Neutrophil (primary cell): ENCODE measurements around the gene PROK1.

Source experiments
- H3K27ac ChIP-seq: fragments of 200-600 bp; sonication (generic); 2 replicates; pipeline ENCODE4 v1.5.1; 2016; ENCODE audit warnings: mild to moderate bottlenecking, moderate library complexity
- H3K27me3 ChIP-seq: fragments of 200-600 bp; sonication (generic); 2 replicates; pipeline ENCODE4 v1.6.0; 2016; ENCODE audit warnings: mild to moderate bottlenecking
- H3K36me3 ChIP-seq: fragments of 200-600 bp; sonication (generic); 2 replicates; pipeline ENCODE4 v1.5.1; 2017
- H3K4me1 ChIP-seq, 2 experiments: fragments of 200-600 bp in 1 of 2; sonication (generic) in 1 of 2; 1 replicate in 1 of 2; 2 replicates in 1 of 2; pipeline versions ENCODE4 v1.5.1 to v1.6.1; 2013 to 2016; ENCODE audit warnings: low read depth in 1 of 2, low read length in 1 of 2, mild to moderate bottlenecking in 1 of 2, moderate library complexity in 1 of 2; ENCODE audit not compliant: control insufficient read depth in 1 of 2, insufficient read depth in 1 of 2
- H3K4me3 ChIP-seq, 2 experiments: fragments of 200-600 bp in 1 of 2; sonication (generic) in 1 of 2; 1 replicate in 1 of 2; 2 replicates in 1 of 2; pipeline ENCODE4 v1.5.1; 2013 to 2016; ENCODE audit warnings: low read depth in 1 of 2, low read length in 1 of 2, mild to moderate bottlenecking in 1 of 2, moderate library complexity in 1 of 2
- H3K9me3 ChIP-seq: fragments of 200-600 bp; sonication (generic); 2 replicates; pipeline ENCODE4 v1.5.1; 2016
- TF ChIP-seq, protein P1 (sequence below): fragments of 200-600 bp; sonication (generic); IDR thresholded peaks from 2 replicates; pipeline ENCODE4 v1.5.1; 2016; ENCODE audit warnings: antibody characterized with exemption

PROK1 gene

GRCh38 chr1:110428946-110429345 is 22.0 kb upstream of the PROK1 start:
- no peaks in the 10 kb centered on the region for H3K36me3 ChIP-seq
- no peaks in the 10 kb centered on the region for H3K9me3 ChIP-seq
- no peak overlapping the region for H3K27ac ChIP-seq
- H3K4me3 ChIP-seq, result no peak overlapping the region
- no peaks in the 10 kb centered on the region for H3K4me1 ChIP-seq
- no peaks in the 10 kb centered on the region for H3K27me3 ChIP-seq
- TF ChIP-seq, protein P1, sequence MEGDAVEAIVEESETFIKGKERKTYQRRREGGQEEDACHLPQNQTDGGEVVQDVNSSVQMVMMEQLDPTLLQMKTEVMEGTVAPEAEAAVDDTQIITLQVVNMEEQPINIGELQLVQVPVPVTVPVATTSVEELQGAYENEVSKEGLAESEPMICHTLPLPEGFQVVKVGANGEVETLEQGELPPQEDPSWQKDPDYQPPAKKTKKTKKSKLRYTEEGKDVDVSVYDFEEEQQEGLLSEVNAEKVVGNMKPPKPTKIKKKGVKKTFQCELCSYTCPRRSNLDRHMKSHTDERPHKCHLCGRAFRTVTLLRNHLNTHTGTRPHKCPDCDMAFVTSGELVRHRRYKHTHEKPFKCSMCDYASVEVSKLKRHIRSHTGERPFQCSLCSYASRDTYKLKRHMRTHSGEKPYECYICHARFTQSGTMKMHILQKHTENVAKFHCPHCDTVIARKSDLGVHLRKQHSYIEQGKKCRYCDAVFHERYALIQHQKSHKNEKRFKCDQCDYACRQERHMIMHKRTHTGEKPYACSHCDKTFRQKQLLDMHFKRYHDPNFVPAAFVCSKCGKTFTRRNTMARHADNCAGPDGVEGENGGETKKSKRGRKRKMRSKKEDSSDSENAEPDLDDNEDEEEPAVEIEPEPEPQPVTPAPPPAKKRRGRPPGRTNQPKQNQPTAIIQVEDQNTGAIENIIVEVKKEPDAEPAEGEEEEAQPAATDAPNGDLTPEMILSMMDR, result no peak

- Histone ChIP-seq H3K9me3 (no peaks in the 10 kb centered on the region), H3K4me3 (no peak overlapping the region), H3K27ac (no peak overlapping the region), H3K4me1 (no peaks in the 10 kb centered on the region), H3K36me3 (no peaks in the 10 kb centered on the region), H3K27me3 (no peaks in the 10 kb centered on the region)
- TF ChIP-seq, protein P1, result no peak
Measured at GRCh38 chr1:110430366-110430765, 20.6 kb upstream of the PROK1 start.

DNA sequence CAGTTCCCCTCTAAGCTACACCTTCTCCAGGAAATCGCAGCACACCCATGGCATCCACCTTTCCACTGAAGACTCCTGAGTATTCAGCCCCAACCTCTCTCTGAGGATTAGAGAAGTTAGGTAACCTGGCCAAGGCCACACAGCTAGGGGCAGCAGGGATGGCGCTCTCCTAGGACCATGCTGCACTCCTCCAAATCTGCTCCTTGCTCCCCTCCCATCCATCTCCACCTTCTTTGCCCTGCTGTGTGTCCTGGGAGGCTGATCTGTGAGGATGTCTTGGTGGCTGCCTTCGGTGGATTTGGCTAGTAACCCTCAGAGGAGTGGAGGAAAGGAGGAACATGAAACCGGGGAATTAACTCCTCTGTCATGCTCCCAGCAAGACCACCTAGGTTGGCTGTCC is 20.0 kb upstream of the PROK1 start:
- H3K9me3 ChIP-seq, result no peaks in the 10 kb centered on the region
- H3K4me1 ChIP-seq, result no peaks in the 10 kb centered on the region
- H3K27ac ChIP-seq, result no peak overlapping the region
- H3K36me3 ChIP-seq, result no peaks in the 10 kb centered on the region
- H3K27me3 ChIP-seq, result no peaks in the 10 kb centered on the region
- TF ChIP-seq, protein P1, result no peak
- no peak overlapping the region for H3K4me3 ChIP-seq

GRCh38 chr1:110433213-110433612 is 17.7 kb upstream of the PROK1 start:
- Histone ChIP-seq H3K36me3 (no peaks in the 10 kb centered on the region), H3K27ac (no peak overlapping the region), H3K9me3 (no peaks in the 10 kb centered on the region), H3K27me3 (no peaks in the 10 kb centered on the region), H3K4me3 (no peak overlapping the region), H3K4me1 (no peaks in the 10 kb centered on the region)
- TF ChIP-seq, protein P1, result no peak

GRCh38 chr1:110433803-110434202 is 17.1 kb upstream of the PROK1 start:
- H3K9me3 ChIP-seq, result no peaks in the 10 kb centered on the region
- no peak overlapping the region for H3K27ac ChIP-seq
- H3K27me3 ChIP-seq, result no peaks in the 10 kb centered on the region
- H3K4me3 ChIP-seq, result no peak overlapping the region
- H3K4me1 ChIP-seq, result no peaks in the 10 kb centered on the region
- TF ChIP-seq, protein P1, result no peak
- no peaks in the 10 kb centered on the region for H3K36me3 ChIP-seq

DNA sequence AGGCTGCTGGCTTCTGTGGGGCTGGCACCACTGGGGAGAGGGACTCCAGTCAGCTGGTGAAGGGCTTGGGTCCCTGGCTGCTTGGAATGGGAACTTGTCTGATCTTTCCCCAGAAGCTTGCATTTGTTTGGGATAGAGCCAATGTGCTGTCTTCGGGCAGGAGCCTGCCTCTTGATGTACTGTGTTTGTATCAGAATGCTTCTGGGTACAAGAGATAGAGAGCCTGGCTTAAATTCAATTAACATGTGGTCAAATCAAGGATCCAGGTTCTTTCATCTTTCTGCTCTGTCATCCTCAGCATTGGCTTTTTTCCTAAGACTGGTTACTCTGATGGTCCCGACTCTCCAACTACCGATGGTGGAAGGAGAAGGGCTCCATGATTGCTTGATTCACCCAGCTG is 16.0 kb upstream of the PROK1 start:
- H3K4me1 ChIP-seq, result no peaks in the 10 kb centered on the region
- no peak overlapping the region for H3K27ac ChIP-seq
- H3K27me3 ChIP-seq, result no peaks in the 10 kb centered on the region
- no peaks in the 10 kb centered on the region for H3K36me3 ChIP-seq
- TF ChIP-seq, protein P1, result no peak
- no peaks in the 10 kb centered on the region for H3K9me3 ChIP-seq
- no peak overlapping the region for H3K4me3 ChIP-seq
